ENCODE measurements around the gene CSNK1G2.

CSNK1G2 gene

DNA sequence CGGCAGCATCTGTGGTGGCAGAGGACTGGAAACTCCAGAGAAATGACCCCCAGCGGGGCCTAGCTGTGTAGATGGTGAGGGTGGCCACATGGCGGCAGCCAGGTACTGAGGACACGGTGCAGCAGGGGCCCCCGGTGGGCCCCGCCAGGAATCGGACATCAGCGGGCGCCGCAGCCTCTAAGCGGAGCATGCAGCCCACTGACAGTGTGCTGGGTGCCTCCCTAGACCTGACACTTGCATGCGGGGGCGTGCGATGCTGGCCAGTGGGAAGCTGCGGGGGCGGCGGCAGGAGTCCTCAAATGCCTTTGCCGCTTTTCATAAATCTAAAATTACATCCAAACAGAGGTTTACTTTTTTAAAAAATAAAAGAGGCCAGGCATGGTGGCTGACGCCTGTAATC is 19.6 kb upstream of the CSNK1G2 start:
- Histone ChIP-seq H3K4me3 (ENCODE audit: low read length) (no peak overlapping the region), H3K9ac (ENCODE audit: low read depth, low read length) (no peak overlapping the region), H3K4me1 (ENCODE audit: insufficient read depth, low read length) (no peaks in the 10 kb centered on the region), H3K27ac (ENCODE audit: low read length) (no peak overlapping the region), H3K9me3 (ENCODE audit: insufficient read depth, low read depth, low read length) (no peaks in the 10 kb centered on the region), H3K36me3 (ENCODE audit: insufficient read depth, low read depth, low read length) (peaks cover 58% of the 10 kb centered on the region), H3K27me3 (ENCODE audit: insufficient read depth, low read length) (no peaks in the 10 kb centered on the region)

DNA sequence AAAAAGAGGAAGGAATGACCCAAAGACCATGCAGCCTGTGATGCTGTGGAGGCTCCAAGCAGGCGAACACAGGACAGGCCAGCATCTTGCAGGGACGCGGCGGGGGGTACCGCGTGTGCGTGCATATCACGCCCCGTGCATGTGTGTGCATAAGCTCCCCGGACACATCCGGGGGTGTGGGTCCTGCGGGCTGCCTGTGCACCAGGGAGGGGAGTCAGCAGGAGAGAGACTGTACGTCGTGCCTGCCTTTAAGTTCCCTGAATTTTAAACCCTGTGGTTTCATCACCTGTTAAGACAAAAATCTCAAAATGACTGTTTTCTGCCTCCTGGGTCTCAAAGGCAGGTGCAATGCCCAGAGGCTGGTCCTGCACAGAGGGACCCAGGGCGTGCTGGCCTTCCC is 19.1 kb upstream of the CSNK1G2 start:
- Histone ChIP-seq H3K4me3 (ENCODE audit: low read length) (no peak overlapping the region), H3K27ac (ENCODE audit: low read length) (no peak overlapping the region), H3K9ac (ENCODE audit: low read depth, low read length) (no peak overlapping the region), H3K27me3 (ENCODE audit: insufficient read depth, low read length) (no peaks in the 10 kb centered on the region), H3K9me3 (ENCODE audit: insufficient read depth, low read depth, low read length) (no peaks in the 10 kb centered on the region), H3K4me1 (ENCODE audit: insufficient read depth, low read length) (no peaks in the 10 kb centered on the region), H3K36me3 (ENCODE audit: insufficient read depth, low read depth, low read length) (peaks cover 53% of the 10 kb centered on the region)

DNA sequence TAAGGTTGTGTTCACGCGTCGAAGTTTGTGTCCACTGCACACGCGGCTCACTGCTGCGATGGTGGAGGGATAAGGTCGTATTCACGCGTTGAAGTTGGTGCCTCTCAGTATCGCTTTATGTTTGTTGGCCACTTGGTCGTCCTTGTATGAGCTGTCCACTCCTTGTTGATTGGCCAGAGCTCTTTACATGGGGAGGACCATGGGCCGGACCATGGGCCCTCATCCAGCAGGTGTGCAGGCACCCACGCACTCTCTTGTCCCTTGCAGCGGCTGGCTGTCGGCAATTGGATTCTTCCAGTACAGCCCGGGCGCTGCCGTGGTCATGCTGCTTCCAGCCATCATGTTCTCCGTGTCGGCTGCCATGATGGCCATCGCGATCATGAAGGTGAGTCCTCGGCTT is 18.2 kb upstream of the CSNK1G2 start:
- Histone ChIP-seq H3K36me3 (ENCODE audit: insufficient read depth, low read depth, low read length) (peaks cover 49% of the 10 kb centered on the region), H3K4me1 (ENCODE audit: insufficient read depth, low read length) (no peaks in the 10 kb centered on the region), H3K4me3 (ENCODE audit: low read length) (no peak overlapping the region), H3K9ac (ENCODE audit: low read depth, low read length) (no peak overlapping the region), H3K9me3 (ENCODE audit: insufficient read depth, low read depth, low read length) (no peaks in the 10 kb centered on the region), H3K27me3 (ENCODE audit: insufficient read depth, low read length) (no peaks in the 10 kb centered on the region), H3K27ac (ENCODE audit: low read length) (no peak overlapping the region)

DNA sequence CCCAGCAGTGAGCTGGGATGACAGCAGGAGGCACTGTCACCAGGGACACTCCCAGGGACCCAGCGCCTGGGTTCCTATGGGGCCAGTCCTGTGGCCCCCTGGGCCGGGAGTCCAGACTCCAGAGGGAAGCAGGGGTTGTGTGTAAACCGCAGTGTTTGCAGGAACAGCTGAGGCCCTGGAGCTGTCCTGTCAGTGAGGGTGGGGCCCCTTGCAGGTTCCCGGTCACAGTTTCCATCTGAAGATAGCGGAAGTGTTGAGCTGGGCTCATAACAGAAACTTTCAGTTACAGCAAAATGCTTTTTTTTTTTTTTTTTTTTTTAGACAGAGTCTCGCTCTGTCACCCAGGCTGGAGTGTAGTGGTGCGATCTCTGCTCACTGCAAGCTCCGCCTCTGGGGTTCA is 17.7 kb upstream of the CSNK1G2 start:
- no peak overlapping the region for H3K27ac ChIP-seq (ENCODE audit: low read length)
- no peaks in the 10 kb centered on the region for H3K9me3 ChIP-seq (ENCODE audit: insufficient read depth, low read depth, low read length)
- H3K4me3 ChIP-seq (ENCODE audit: low read length), result no peak overlapping the region
- H3K9ac ChIP-seq (ENCODE audit: low read depth, low read length), result no peak overlapping the region
- no peaks in the 10 kb centered on the region for H3K27me3 ChIP-seq (ENCODE audit: insufficient read depth, low read length)
- peaks cover 44% of the 10 kb centered on the region for H3K36me3 ChIP-seq (ENCODE audit: insufficient read depth, low read depth, low read length)
- no peaks in the 10 kb centered on the region for H3K4me1 ChIP-seq (ENCODE audit: insufficient read depth, low read length)

DNA sequence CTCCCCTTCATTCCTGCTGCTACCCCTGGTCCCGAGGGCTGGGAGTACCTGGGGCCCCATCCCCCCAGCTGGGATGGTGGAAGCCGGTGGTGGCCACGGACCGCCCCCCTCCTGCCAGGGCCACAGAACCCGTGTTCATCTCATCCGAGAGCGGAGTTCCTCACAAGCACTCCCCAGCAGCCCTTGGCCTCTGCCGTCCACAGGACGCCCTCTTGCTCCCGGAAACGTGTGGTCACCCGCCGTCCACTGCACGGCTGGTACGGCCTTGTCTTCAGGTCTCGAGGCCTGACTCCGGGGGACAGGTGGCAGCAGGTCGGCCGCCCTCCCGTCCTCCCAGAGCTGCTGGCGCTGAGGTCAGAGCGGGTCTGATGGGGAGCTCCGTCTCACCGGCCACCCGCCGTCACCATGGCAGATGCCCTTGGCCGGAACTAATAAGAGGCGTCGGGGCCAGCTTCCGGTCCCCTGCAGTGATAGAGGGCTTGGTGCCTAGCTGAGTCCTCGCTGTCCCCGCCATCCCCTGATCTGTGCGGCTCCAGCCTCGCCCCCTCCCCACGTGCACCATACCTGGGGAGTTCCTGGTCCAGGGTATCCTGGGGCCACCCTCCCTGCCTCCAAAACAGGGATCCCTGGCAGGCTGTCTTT is 16.5 kb upstream of the CSNK1G2 start:
- H3K4me1 ChIP-seq (ENCODE audit: insufficient read depth, low read length), result no peaks in the 10 kb centered on the region
- no peak overlapping the region for H3K9ac ChIP-seq (ENCODE audit: low read depth, low read length)
- H3K9me3 ChIP-seq (ENCODE audit: insufficient read depth, low read depth, low read length), result no peaks in the 10 kb centered on the region
- no peak overlapping the region for H3K4me3 ChIP-seq (ENCODE audit: low read length)
- H3K27me3 ChIP-seq (ENCODE audit: insufficient read depth, low read length), result no peaks in the 10 kb centered on the region; the same call in 1 of the 2 replicates
- H3K27ac ChIP-seq (ENCODE audit: low read length), result no peak overlapping the region
- H3K36me3 ChIP-seq (ENCODE audit: insufficient read depth, low read depth, low read length), result peaks cover 35% of the 10 kb centered on the region

DNA sequence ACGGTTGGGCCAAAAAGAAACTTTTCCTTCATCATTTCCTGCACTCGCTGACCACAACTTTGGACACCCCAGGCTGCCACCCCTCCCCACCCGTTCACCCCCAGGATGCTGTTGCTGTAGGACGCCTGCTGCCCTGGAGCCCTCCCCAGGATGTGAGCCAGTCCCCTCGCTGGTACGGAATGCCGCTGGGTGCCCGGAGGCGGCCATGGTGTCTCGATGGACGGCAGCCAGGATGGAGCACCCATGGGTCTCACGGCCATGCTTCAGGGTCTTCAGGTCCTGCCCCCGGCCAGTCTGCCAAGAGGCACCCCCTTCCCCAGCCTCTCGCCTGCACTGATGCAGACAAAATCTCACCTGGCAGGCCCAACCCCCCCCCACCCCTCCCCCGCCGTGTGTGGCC is 15.4 kb upstream of the CSNK1G2 start:
- Histone ChIP-seq H3K9me3 (ENCODE audit: insufficient read depth, low read depth, low read length) (no peaks in the 10 kb centered on the region), H3K9ac (ENCODE audit: low read depth, low read length) (no peak overlapping the region), H3K27me3 (ENCODE audit: insufficient read depth, low read length) (no peaks in the 10 kb centered on the region; the same call in 1 of the 2 replicates), H3K36me3 (ENCODE audit: insufficient read depth, low read depth, low read length) (peaks cover 26% of the 10 kb centered on the region), H3K27ac (ENCODE audit: low read length) (no peak overlapping the region), H3K4me1 (ENCODE audit: insufficient read depth, low read length) (peaks cover 3% of the 10 kb centered on the region; the same call in 1 of the 2 replicates), H3K4me3 (ENCODE audit: low read length) (no peak overlapping the region)

DNA sequence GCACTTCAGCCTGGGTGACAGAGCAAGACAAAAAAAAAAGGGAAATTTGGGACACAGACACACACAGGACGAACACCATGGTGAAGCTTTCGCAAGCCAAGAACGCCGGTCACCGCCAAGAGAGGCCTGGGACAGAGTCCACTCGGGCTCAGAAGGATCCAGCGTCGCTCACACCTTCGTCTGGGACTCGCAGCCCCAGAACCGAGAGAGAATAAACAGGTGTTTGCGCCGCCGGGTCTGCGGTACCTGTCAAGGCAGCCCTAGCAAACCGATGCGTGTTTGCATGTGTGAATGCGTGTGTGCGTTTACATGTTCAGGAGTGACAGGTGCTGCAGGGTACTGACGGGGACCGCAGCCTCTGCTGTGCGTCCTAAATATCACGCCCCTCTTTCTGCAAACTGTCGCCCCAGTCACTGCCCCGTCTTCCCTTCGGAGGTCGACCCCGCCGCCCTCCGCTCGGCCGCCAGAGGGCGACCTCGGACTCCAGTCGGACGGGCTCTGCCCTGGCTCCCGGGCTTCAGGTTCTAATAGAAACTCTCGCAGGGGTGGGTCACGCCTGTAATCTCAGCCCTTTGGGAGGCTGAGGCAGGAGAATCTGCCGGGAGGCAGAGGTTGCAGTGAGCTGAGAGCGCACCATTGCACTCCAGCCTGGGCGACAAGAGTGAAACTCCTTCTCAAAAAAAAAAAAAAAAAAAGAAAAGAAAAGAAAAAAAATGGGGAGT is 11.8 kb upstream of the CSNK1G2 start:
- H3K36me3 ChIP-seq (ENCODE audit: insufficient read depth, low read depth, low read length), result no peaks in the 10 kb centered on the region
- peak overlapping the region; percentile 51; the same call in 1 of the 2 replicates for H3K4me3 ChIP-seq (ENCODE audit: low read length)
- H3K27ac ChIP-seq (ENCODE audit: low read length), result no peak overlapping the region
- H3K27me3 ChIP-seq (ENCODE audit: insufficient read depth, low read length), result no peaks in the 10 kb centered on the region; the same call in none of the 2 replicates
- H3K4me1 ChIP-seq (ENCODE audit: insufficient read depth, low read length), result peaks cover 3% of the 10 kb centered on the region; the same call in 1 of the 2 replicates
- H3K9ac ChIP-seq (ENCODE audit: low read depth, low read length), result no peak overlapping the region
- H3K9me3 ChIP-seq (ENCODE audit: insufficient read depth, low read depth, low read length), result peaks cover 5% of the 10 kb centered on the region; the same call in 1 of the 2 replicates

DNA sequence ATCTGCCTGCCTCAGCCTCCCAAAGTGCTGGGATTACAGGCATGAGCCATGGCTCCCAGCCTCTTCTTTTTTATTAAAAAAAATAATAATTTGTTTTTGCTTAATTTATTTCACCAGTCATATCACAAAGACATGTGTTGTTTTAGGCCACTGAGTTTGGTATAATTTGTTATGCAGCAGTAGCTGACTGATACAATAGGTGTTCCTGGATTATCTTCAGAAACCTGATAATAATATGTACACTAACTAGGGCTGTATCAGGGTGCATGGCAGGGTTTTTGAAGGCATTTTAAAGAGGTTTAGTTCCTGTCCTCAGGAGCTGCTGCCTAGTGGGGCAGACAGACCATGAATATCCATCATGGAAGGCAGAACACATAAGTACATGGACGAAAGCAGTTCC is 9.5 kb upstream of the CSNK1G2 start:
- no peak overlapping the region for H3K9ac ChIP-seq (ENCODE audit: low read depth, low read length)
- no peaks in the 10 kb centered on the region; the same call in none of the 2 replicates for H3K27me3 ChIP-seq (ENCODE audit: insufficient read depth, low read length)
- peaks cover 3% of the 10 kb centered on the region; the same call in 1 of the 2 replicates for H3K4me1 ChIP-seq (ENCODE audit: insufficient read depth, low read length)
- no peak overlapping the region for H3K27ac ChIP-seq (ENCODE audit: low read length)
- H3K36me3 ChIP-seq (ENCODE audit: insufficient read depth, low read depth, low read length), result no peaks in the 10 kb centered on the region
- H3K9me3 ChIP-seq (ENCODE audit: insufficient read depth, low read depth, low read length), result peaks cover 5% of the 10 kb centered on the region; the same call in 1 of the 2 replicates
- no peak overlapping the region for H3K4me3 ChIP-seq (ENCODE audit: low read length)

DNA sequence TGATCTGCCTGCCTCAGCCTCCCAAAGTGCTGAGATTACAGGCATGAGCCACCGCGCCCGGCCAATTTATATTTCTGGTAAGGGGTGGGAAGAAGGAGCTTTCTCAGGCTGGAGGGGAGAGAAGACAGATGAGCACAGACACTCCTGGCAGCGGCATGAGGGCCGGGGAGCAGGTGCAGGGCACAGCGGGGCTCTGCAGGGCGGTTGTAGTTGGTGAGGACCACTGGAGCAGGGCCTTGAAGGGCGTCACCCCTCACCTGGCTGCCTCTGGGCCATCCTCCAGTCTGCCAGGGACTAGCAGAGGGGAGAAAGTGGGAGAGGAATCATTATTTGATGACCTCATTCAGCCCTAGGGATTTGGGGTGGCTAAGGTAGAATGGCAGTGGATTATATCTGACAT is 8.6 kb upstream of the CSNK1G2 start:
- Histone ChIP-seq H3K36me3 (ENCODE audit: insufficient read depth, low read depth, low read length) (no peaks in the 10 kb centered on the region), H3K4me1 (ENCODE audit: insufficient read depth, low read length) (peaks cover 3% of the 10 kb centered on the region; the same call in 1 of the 2 replicates), H3K27me3 (ENCODE audit: insufficient read depth, low read length) (no peaks in the 10 kb centered on the region; the same call in none of the 2 replicates), H3K27ac (ENCODE audit: low read length) (no peak overlapping the region), H3K4me3 (ENCODE audit: low read length) (no peak overlapping the region), H3K9me3 (ENCODE audit: insufficient read depth, low read depth, low read length) (peaks cover 5% of the 10 kb centered on the region; the same call in 1 of the 2 replicates), H3K9ac (ENCODE audit: low read depth, low read length) (no peak overlapping the region)

DNA sequence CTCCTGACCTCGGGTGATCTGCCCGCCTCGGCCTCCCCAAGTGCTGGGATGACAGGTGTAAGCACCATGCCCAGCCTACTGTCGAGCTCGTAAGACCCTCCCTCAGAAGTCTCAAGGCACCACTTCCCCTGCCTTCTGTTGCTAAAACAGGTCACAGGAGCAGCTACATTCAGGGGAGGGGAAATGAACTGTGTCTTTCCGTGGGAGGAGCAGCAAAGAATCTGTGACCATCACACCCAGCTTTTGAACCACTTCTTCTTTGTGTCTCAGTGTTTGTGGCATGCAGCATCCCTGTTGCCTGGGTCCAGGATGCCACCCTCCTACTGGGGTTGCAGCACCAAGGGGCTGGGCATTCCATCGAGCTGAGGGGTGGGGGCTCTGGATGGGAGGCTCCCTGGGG is 7.7 kb upstream of the CSNK1G2 start:
- H3K4me3 ChIP-seq (ENCODE audit: low read length), result no peak overlapping the region
- no peak overlapping the region for H3K9ac ChIP-seq (ENCODE audit: low read depth, low read length)
- H3K27ac ChIP-seq (ENCODE audit: low read length), result no peak overlapping the region
- peaks cover 3% of the 10 kb centered on the region; the same call in 1 of the 2 replicates for H3K4me1 ChIP-seq (ENCODE audit: insufficient read depth, low read length)
- peaks cover 5% of the 10 kb centered on the region; the same call in 1 of the 2 replicates for H3K9me3 ChIP-seq (ENCODE audit: insufficient read depth, low read depth, low read length)
- no peaks in the 10 kb centered on the region; the same call in none of the 2 replicates for H3K27me3 ChIP-seq (ENCODE audit: insufficient read depth, low read length)
- no peaks in the 10 kb centered on the region for H3K36me3 ChIP-seq (ENCODE audit: insufficient read depth, low read depth, low read length)

DNA sequence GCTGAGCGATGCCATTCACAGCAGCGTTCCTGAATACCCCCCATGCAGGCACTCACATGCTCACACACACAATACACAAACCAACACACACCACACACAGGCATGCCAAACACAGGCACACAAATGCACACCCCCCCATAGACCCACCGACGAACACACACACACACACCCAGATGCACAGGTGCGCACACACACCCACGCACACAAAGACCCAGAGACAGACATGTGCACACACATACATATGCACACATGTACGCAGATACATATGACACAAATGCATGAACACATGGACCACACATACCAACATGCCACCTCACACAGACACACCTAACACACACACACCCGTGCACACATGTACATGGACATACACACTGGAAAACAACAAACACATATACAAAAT is 7.0 kb upstream of the CSNK1G2 start:
- Histone ChIP-seq H3K27me3 (ENCODE audit: insufficient read depth, low read length) (no peaks in the 10 kb centered on the region; the same call in none of the 2 replicates), H3K9me3 (ENCODE audit: insufficient read depth, low read depth, low read length) (peaks cover 5% of the 10 kb centered on the region; the same call in 1 of the 2 replicates), H3K9ac (ENCODE audit: low read depth, low read length) (no peak overlapping the region), H3K4me1 (ENCODE audit: insufficient read depth, low read length) (peaks cover 3% of the 10 kb centered on the region; the same call in 1 of the 2 replicates), H3K36me3 (ENCODE audit: insufficient read depth, low read depth, low read length) (no peaks in the 10 kb centered on the region), H3K27ac (ENCODE audit: low read length) (no peak overlapping the region), H3K4me3 (ENCODE audit: low read length) (no peak overlapping the region)
